Prostate gland (tissue), 2 donors: ENCODE measurements around the gene CTBP2. TPM values are rescaled to one million over a fixed set of nuclear protein-coding genes. Genes with fewer than 3 reads are reported as not detected.
"Not testable (repeated sequence)": the region's sequence is repeated elsewhere in the genome, so short reads cannot be mapped to it uniquely, and the experiment has no call there.

ENCODE experiments used
- DNase-seq: peaks from one replicate; pipeline ENCODE4 v3.0.0-alpha.2; 2019; ENCODE audit warnings: low spot score
- H3K27ac ChIP-seq, 2 donors: fragments of 200-600 bp; sonication (generic); 2 replicates each; pipeline ENCODE4 v1.5.1; 2017 to 2019
- H3K27me3 ChIP-seq: fragments of 200-600 bp; sonication (generic); replicated peaks from 2 replicates; pipeline ENCODE4 v1.5.1; 2019; ENCODE audit not compliant: insufficient read depth
- H3K36me3 ChIP-seq, 2 donors: fragments of 200-600 bp; sonication (generic); 1 replicate in 1 of 2; 2 replicates in 1 of 2; pipeline versions ENCODE4 v1.5.1 to v1.8.1; 2017 to 2019
- H3K4me1 ChIP-seq: fragments of 200-600 bp; sonication (generic); replicated peaks from 2 replicates; pipeline ENCODE4 v1.5.1; 2019
- H3K4me3 ChIP-seq, 2 donors: fragments of 200-600 bp; sonication (generic); 2 replicates each; pipeline ENCODE4 v1.5.1; 2017 to 2019
- H3K9me3 ChIP-seq: fragments of 200-600 bp; sonication (generic); 2 replicates; pipeline ENCODE4 v1.5.1; 2017
- CTCF ChIP-seq, 4 experiments: fragments of 200-600 bp in 2 of 4; fragments of 450-650 bp in 2 of 4; sonication (generic) in 2 of 4; IDR thresholded peaks; 1 replicate in 3 of 4; 2 replicates in 1 of 4; pipeline ENCODE4 v1.5.1; 2016 to 2019; ENCODE audit warnings: antibody characterized with exemption in 4 of 4, mild to moderate bottlenecking in 2 of 4, moderate library complexity in 2 of 4
- POLR2A ChIP-seq: fragments of 450-650 bp; IDR thresholded peaks from one replicate; pipeline ENCODE4 v1.6.1; 2016; ENCODE audit warnings: antibody characterized with exemption, mild to moderate bottlenecking
- POLR2AphosphoS5 ChIP-seq: sonication (generic); formaldehyde crosslinking; IDR thresholded peaks from one replicate; pipeline ENCODE4 v1.6.1; 2017; ENCODE audit warnings: antibody characterized with exemption
- WGBS: methylation state at CpG from one replicate; pipeline ENCODE4 v1.1.5; 2018; 5-methylcytosine and 5-hydroxymethylcytosine counted together
- intact Hi-C: fragments of 100-400 bp; cut with DNase I; formaldehyde crosslinking; loops from one replicate; pipeline ENCODE4 v1.14.2; 2022
- total RNA-seq, 2 donors: library from RNA; depleted of rRNA; stranded (reverse); fragments of >200 nt; gene quantifications; one replicate each; pipeline ENCODE4 v1.1.0, GENCODE V29; 2016

Gene CTBP2
- total RNA-seq, 2 donors from 2014 or later, result 70.2 to 89.7 TPM

GRCh38 chr10:125165584-125166573, 5.5 kb upstream of the CTBP2 start:
- no peaks in the 10 kb centered on the region for H3K27me3 ChIP-seq
- WGBS, result 94% methylated on average over 16 of the region's 16 CpGs
- H3K4me3 ChIP-seq, result no peak overlapping the region
- H3K9me3 ChIP-seq, result no peaks in the 10 kb centered on the region
- H3K36me3 ChIP-seq, result no peaks in the 10 kb centered on the region
- intact Hi-C loops, result loop anchor here (5.0 to 10.0 kb wide), 3 partner anchors 179 to 659 kb away; partner anchors contain the start of genes BCCIP and UROS
- no peak overlapping the region for H3K27ac ChIP-seq
- TF ChIP-seq POLR2A (no peak), POLR2AphosphoS5 (no peak), CTCF (IDR thresholded peaks at IDR 0.05) (no peak)
- no peak for DNase-seq
- no peaks in the 10 kb centered on the region for H3K4me1 ChIP-seq

- 95% methylated on average over 10 of the region's 10 CpGs for WGBS
These were observed 4.1 kb upstream of the CTBP2 start for GRCh38 chr10:125164421-125164820.

GRCh38 chr10:125163803-125164202, 3.4 kb upstream of the CTBP2 start:
- no peak for DNase-seq
- TF ChIP-seq POLR2A, result no peak
- no peak for TF ChIP-seq POLR2AphosphoS5
- TF ChIP-seq CTCF (IDR thresholded peaks at IDR 0.05), result no peak

More at GRCh38 chr10:125164421-125164820, 4.1 kb upstream of the CTBP2 start:
- Histone ChIP-seq H3K36me3 (no peaks in the 10 kb centered on the region), H3K27ac (no peak overlapping the region), H3K27me3 (no peaks in the 10 kb centered on the region), H3K4me1 (no peaks in the 10 kb centered on the region), H3K4me3 (no peak overlapping the region), H3K9me3 (no peaks in the 10 kb centered on the region)
- DNase-seq, result no peak
- intact Hi-C loops, result loop anchor here (5.0 to 10.0 kb wide), 4 partner anchors 180 to 660 kb away; partner anchors contain the start of genes BCCIP and UROS
- no peak for TF ChIP-seq POLR2AphosphoS5
- no peak for TF ChIP-seq POLR2A
- TF ChIP-seq CTCF (IDR thresholded peaks at IDR 0.05), result no peak

GRCh38 chr10:125163312-125163711, 2.9 kb upstream of the CTBP2 start:
- not testable (repeated sequence) for H3K36me3 ChIP-seq, H3K27me3 ChIP-seq, H3K4me3 ChIP-seq, H3K4me1 ChIP-seq, H3K27ac ChIP-seq, H3K9me3 ChIP-seq, DNase-seq
- WGBS, result 93% methylated on average over 19 of the region's 19 CpGs
- intact Hi-C loops, result loop anchor here (5.0 to 10.0 kb wide), 4 partner anchors 181 to 661 kb away; partner anchors contain the start of genes BCCIP and UROS

More at GRCh38 chr10:125163803-125164202, 3.4 kb upstream of the CTBP2 start:
- H3K36me3 ChIP-seq, result no peaks in the 10 kb centered on the region
- H3K4me3 ChIP-seq, result no peak overlapping the region
- intact Hi-C loops, result loop anchor here (5.0 to 10.0 kb wide), 4 partner anchors 181 to 661 kb away; partner anchors contain the start of genes BCCIP and UROS
- no peaks in the 10 kb centered on the region for H3K27me3 ChIP-seq
- H3K4me1 ChIP-seq, result no peaks in the 10 kb centered on the region
- no peaks in the 10 kb centered on the region for H3K9me3 ChIP-seq
- 80% methylated on average over 5 of the region's 5 CpGs for WGBS
- no peak overlapping the region for H3K27ac ChIP-seq

- 42% methylated on average over 50 of the region's 51 CpGs for WGBS
- TF ChIP-seq POLR2A (no peak), CTCF (IDR thresholded peaks at IDR 0.05) (no peak), POLR2AphosphoS5 (no peak)
These were observed 2.0 kb upstream of the CTBP2 start for GRCh38 chr10:125162120-125162931.

More at GRCh38 chr10:125162120-125162931, 2.0 kb upstream of the CTBP2 start:
- intact Hi-C loops, result loop anchor here (5.0 to 10.0 kb wide), 4 partner anchors 182 to 662 kb away; partner anchors contain the start of genes BCCIP and UROS
- Histone ChIP-seq H3K27ac (peak overlapping the region; percentile 96 to 99), H3K4me1 (no peaks in the 10 kb centered on the region), H3K36me3 (no peaks in the 10 kb centered on the region), H3K27me3 (no peaks in the 10 kb centered on the region), H3K4me3 (peak overlapping the region; percentile 92 to 96), H3K9me3 (no peaks in the 10 kb centered on the region)
- peak; percentile 38 for DNase-seq
